ENCODE measurements around the gene RPTOR. TPM values are rescaled to one million over a fixed set of nuclear protein-coding genes. Genes with fewer than 3 reads are reported as not detected.

RPTOR gene
- polyA plus RNA-seq, 1 of the 3 experiments (the other 2 are of a cell fraction) = 14.9 TPM

- H3K27ac ChIP-seq (ENCODE audit: low read depth in 2 of 2, low read length in 1 of 2) = no peak overlapping the region
- CTCF ChIA-PET = interaction anchor here (1.9 kb wide), 1 partner anchor 14 kb away, joined by 6 read pairs; no protein-coding TSS in a partner anchor
- 89% methylated on average over 3 of the region's 3 CpGs for WGBS (ENCODE audit: low lambda C conversion rate)
These were observed 135.2 kb downstream of the RPTOR start for GRCh38 chr17:80679816-80680215.

GRCh38 chr17:80681215-80681614 is 136.6 kb downstream of the RPTOR start:
- ChIA-PET POLR2A (no interaction called here), CTCF (interaction anchor here (1.9 kb wide), 1 partner anchor 13 kb away, joined by 6 read pairs; no protein-coding TSS in a partner anchor)
- no peak for DNase-seq
- TF ChIP-seq EP300 (IDR thresholded peaks at IDR 0.05; ENCODE audit: borderline replicate concordance in 1 of 2, low read depth in 1 of 2, low read length in 1 of 2) = no peak
- no peak for TF ChIP-seq MEF2A (IDR thresholded peaks at IDR 0.05; ENCODE audit: borderline replicate concordance, low read depth)
- TF ChIP-seq TAF1 (IDR thresholded peaks at IDR 0.05; ENCODE audit: borderline replicate concordance, low read depth, low read length) = no peak
- Histone ChIP-seq H3K9me3 (no peaks in the 10 kb centered on the region), H3K9me2 (no peaks in the 10 kb centered on the region), H3F3A (replicated peaks; ENCODE audit: insufficient read depth) (peaks cover 5% of the 10 kb centered on the region), H4K20me1 (ENCODE audit: insufficient read depth) (peaks cover 16% of the 10 kb centered on the region; the same call in 1 of the 2 replicates), H3K9ac (no peak overlapping the region), H3K36me3 (replicated peaks in 1 of 2; ENCODE audit: control insufficient read depth in 1 of 2, insufficient read depth in 2 of 2, low read length in 1 of 2) (peaks cover 0 to 3% of the 10 kb centered on the region in 2 experiments), H3K4me2 (no peak overlapping the region), H3K4me3 (ENCODE audit: low read depth in 2 of 2, low read length in 1 of 2) (no peak overlapping the region), H3K27ac (ENCODE audit: low read depth in 2 of 2, low read length in 1 of 2) (no peak overlapping the region), H2AFZ (ENCODE audit: low read depth) (no peak overlapping the region), H3K4me1 (ENCODE audit: control insufficient read depth in 1 of 2, insufficient read depth in 2 of 2, low read depth in 1 of 2, low read length in 1 of 2) (no peaks in the 10 kb centered on the region; a peak in 1 of 4 replicates), H3K27me3 (ENCODE audit: insufficient read depth) (no peaks in the 10 kb centered on the region), H3K79me2 (ENCODE audit: insufficient read depth) (peaks cover 24% of the 10 kb centered on the region)
- whole genome bisulfite sequencing (ENCODE audit: low lambda C conversion rate) = 98% methylated on average over 18 of the region's 18 CpGs

More at GRCh38 chr17:80679816-80680215, 135.2 kb downstream of the RPTOR start:
- POLR2A ChIA-PET = no interaction called here
- no peak overlapping the region for H3K4me3 ChIP-seq (ENCODE audit: low read depth in 2 of 2, low read length in 1 of 2)
- no peak for DNase-seq
- no peak overlapping the region for H3K9ac ChIP-seq
- no peaks in the 10 kb centered on the region for H3K9me3 ChIP-seq
- H3K79me2 ChIP-seq (ENCODE audit: insufficient read depth) = peaks cover 24% of the 10 kb centered on the region
- H3K27me3 ChIP-seq (ENCODE audit: insufficient read depth) = no peaks in the 10 kb centered on the region
- H3F3A ChIP-seq (replicated peaks; ENCODE audit: insufficient read depth) = peaks cover 5% of the 10 kb centered on the region
- H3K4me2 ChIP-seq = no peak overlapping the region
- TF ChIP-seq RFX5 (IDR thresholded peaks at IDR 0.05; ENCODE audit: low read length) (no peak), TAF1 (IDR thresholded peaks at IDR 0.05; ENCODE audit: borderline replicate concordance, low read depth, low read length) (no peak), MAX (IDR thresholded peaks at IDR 0.05; ENCODE audit: low read depth) (no peak), TCF12 (IDR thresholded peaks at IDR 0.05) (no peak), YY1 (IDR thresholded peaks at IDR 0.05; ENCODE audit: low read depth) (no peak)
- H2AFZ ChIP-seq (ENCODE audit: low read depth) = no peak overlapping the region
- peaks cover 16% of the 10 kb centered on the region; the same call in 1 of the 2 replicates for H4K20me1 ChIP-seq (ENCODE audit: insufficient read depth)
- no peaks in the 10 kb centered on the region for H3K9me2 ChIP-seq
- H3K36me3 ChIP-seq (replicated peaks in 1 of 2; ENCODE audit: control insufficient read depth in 1 of 2, insufficient read depth in 2 of 2, low read length in 1 of 2) = peaks cover 0 to 3% of the 10 kb centered on the region in 2 experiments
- H3K4me1 ChIP-seq (ENCODE audit: control insufficient read depth in 1 of 2, insufficient read depth in 2 of 2, low read depth in 1 of 2, low read length in 1 of 2) = no peaks in the 10 kb centered on the region; a peak in 1 of 4 replicates

GRCh38 chr17:80682372-80682771 is 137.7 kb downstream of the RPTOR start:
- H3F3A ChIP-seq (replicated peaks; ENCODE audit: insufficient read depth) = peaks cover 5% of the 10 kb centered on the region
- H3K4me3 ChIP-seq (ENCODE audit: low read depth in 2 of 2, low read length in 1 of 2) = no peak overlapping the region
- H3K27ac ChIP-seq (ENCODE audit: low read depth in 2 of 2, low read length in 1 of 2) = no peak overlapping the region
- no peak overlapping the region for H3K9ac ChIP-seq
- peaks cover 16% of the 10 kb centered on the region; the same call in 1 of the 2 replicates for H4K20me1 ChIP-seq (ENCODE audit: insufficient read depth)
- peaks cover 0 to 3% of the 10 kb centered on the region in 2 experiments for H3K36me3 ChIP-seq (replicated peaks in 1 of 2; ENCODE audit: control insufficient read depth in 1 of 2, insufficient read depth in 2 of 2, low read length in 1 of 2)
- H2AFZ ChIP-seq (ENCODE audit: low read depth) = no peak overlapping the region
- DNase-seq = no peak
- no peaks in the 10 kb centered on the region for H3K9me3 ChIP-seq
- ChIA-PET POLR2A (no interaction called here), CTCF (interaction anchor here (1.0 to 1.3 kb wide), 3 partner anchors 23 to 177 kb away, joined by 3 to 6 read pairs (median 3); no protein-coding TSS in a partner anchor)
- H3K4me2 ChIP-seq = no peak overlapping the region
- 86% methylated on average over 6 of the region's 6 CpGs for WGBS (ENCODE audit: low lambda C conversion rate)
- H3K79me2 ChIP-seq (ENCODE audit: insufficient read depth) = peaks cover 24% of the 10 kb centered on the region
- no peaks in the 10 kb centered on the region for H3K4me1 ChIP-seq (ENCODE audit: control insufficient read depth in 1 of 2, insufficient read depth in 2 of 2, low read depth in 1 of 2, low read length in 1 of 2)
- H3K27me3 ChIP-seq (ENCODE audit: insufficient read depth) = no peaks in the 10 kb centered on the region
- no peaks in the 10 kb centered on the region for H3K9me2 ChIP-seq
- TF ChIP-seq POLR2AphosphoS5 (IDR thresholded peaks at IDR 0.05; ENCODE audit: low read depth, low read length) = no peak
- no peak for TF ChIP-seq CHD2 (IDR thresholded peaks at IDR 0.05; ENCODE audit: low read length, partially characterized antibody)
- TF ChIP-seq SIN3A (IDR thresholded peaks at IDR 0.05; ENCODE audit: borderline replicate concordance, low read depth, low read length) = no peak
- no peak for TF ChIP-seq EZH2phosphoT487 (IDR thresholded peaks at IDR 0.05; ENCODE audit: borderline replicate concordance, low read depth)
- no peak for TF ChIP-seq FOSL2 (IDR thresholded peaks at IDR 0.05; ENCODE audit: borderline replicate concordance, low read depth)
- no peak for TF ChIP-seq MEF2A (IDR thresholded peaks at IDR 0.05; ENCODE audit: borderline replicate concordance, low read depth)
- TF ChIP-seq FOXJ3 (CRISPR knock-in tag; IDR thresholded peaks at IDR 0.05) = no peak
- no peak for TF ChIP-seq RFX5 (IDR thresholded peaks at IDR 0.05; ENCODE audit: low read length)
- no peak for TF ChIP-seq NFIC (IDR thresholded peaks at IDR 0.05; ENCODE audit: borderline replicate concordance)
- no peak for TF ChIP-seq SMC3 (IDR thresholded peaks at IDR 0.05; ENCODE audit: low read depth, low read length)
- TF ChIP-seq FOXM1 (IDR thresholded peaks at IDR 0.05; ENCODE audit: low read depth) = no peak
- TF ChIP-seq RXRA (IDR thresholded peaks at IDR 0.05; ENCODE audit: borderline replicate concordance, low read depth) = no peak
- no peak for TF ChIP-seq ZBTB33 (IDR thresholded peaks at IDR 0.05; ENCODE audit: borderline replicate concordance, low read depth)
- TF ChIP-seq RCOR1 (IDR thresholded peaks at IDR 0.05; ENCODE audit: low read length) = no peak
- no peak for TF ChIP-seq ELF1 (IDR thresholded peaks at IDR 0.05)
- TF ChIP-seq PBX3 (IDR thresholded peaks at IDR 0.05) = no peak
